CD14-positive monocyte (primary cell): Measurements from ENCODE around the gene FAM181B. TPM values are rescaled to one million over a fixed set of nuclear protein-coding genes. Genes with fewer than 3 reads are reported as not detected.
"Not testable (repeated sequence)": the region's sequence is repeated elsewhere in the genome, so short reads cannot be mapped to it uniquely, and the experiment has no call there.

ENCODE experiments used
- DNase-seq, 3 donors: peaks; one replicate each; pipeline ENCODE4 v3.0.0-alpha.2; 2011 to 2022
- H2AFZ ChIP-seq: 2 replicates; pipeline ENCODE4 v1.6.0; 2012; ENCODE audit warnings: mild to moderate bottlenecking, low read depth, low read length, inconsistent platforms; ENCODE audit not compliant: insufficient read depth, poor library complexity, severe bottlenecking
- H3K27ac ChIP-seq, 2 donors: 1 replicate in 1 of 2; 2 replicates in 1 of 2; pipeline ENCODE4 v1.5.1; 2012 to 2013; ENCODE audit warnings: low read length in 2 of 2, control low read depth in 1 of 2, inconsistent platforms in 1 of 2, low read depth in 1 of 2, mild to moderate bottlenecking in 1 of 2
- H3K27me3 ChIP-seq, 2 donors: one replicate each; pipeline versions ENCODE4 v1.6.0 to v1.6.1; 2011 to 2013; ENCODE audit warnings: low read length in 2 of 2; ENCODE audit not compliant: control insufficient read depth in 2 of 2, insufficient read depth in 2 of 2
- H3K36me3 ChIP-seq, 2 donors: replicated peaks in 1 of 2; 1 replicate in 1 of 2; 2 replicates in 1 of 2; pipeline versions ENCODE4 v1.5.1 to v1.6.1; 2012 to 2013; ENCODE audit warnings: low read length in 2 of 2, control low read depth in 1 of 2, inconsistent platforms in 1 of 2, mild to moderate bottlenecking in 1 of 2; ENCODE audit not compliant: insufficient read depth in 2 of 2, control insufficient read depth in 1 of 2
- H3K4me1 ChIP-seq, 2 donors: 1 replicate in 1 of 2; 2 replicates in 1 of 2; pipeline versions ENCODE4 v1.5.1 to v1.6.1; 2012 to 2013; ENCODE audit warnings: low read length in 2 of 2, control low read depth in 1 of 2, inconsistent platforms in 1 of 2, mild to moderate bottlenecking in 1 of 2, moderate library complexity in 1 of 2; ENCODE audit not compliant: insufficient read depth in 2 of 2, control insufficient read depth in 1 of 2
- H3K4me2 ChIP-seq: replicated peaks from 2 replicates; pipeline ENCODE3; 2012; ENCODE audit warnings: low read length, moderate library complexity, mild to moderate bottlenecking; ENCODE audit not compliant: poor library complexity, severe bottlenecking; ENCODE audit errors: extremely low read depth
- H3K4me3 ChIP-seq, 3 experiments: fragments of 200-600 bp in 1 of 3; sonication (generic) in 1 of 3; replicated peaks in 1 of 3; 1 replicate in 2 of 3; 2 replicates in 1 of 3; pipeline ENCODE4 v1.5.1; 2011 to 2013; ENCODE audit warnings: low read length in 3 of 3, mild to moderate bottlenecking in 3 of 3, control low read depth in 2 of 3, low read depth in 2 of 3, inconsistent platforms in 1 of 3, moderate library complexity in 1 of 3
- H3K79me2 ChIP-seq: 2 replicates; pipeline ENCODE4 v1.6.0; 2012; ENCODE audit warnings: mild to moderate bottlenecking, control low read depth, inconsistent platforms, low read length, moderate library complexity; ENCODE audit not compliant: insufficient read depth
- H3K9ac ChIP-seq: 2 replicates; pipeline ENCODE4 v1.6.0; 2017; ENCODE audit warnings: low read length, mild to moderate bottlenecking; ENCODE audit not compliant: insufficient read depth, poor library complexity, severe bottlenecking
- H3K9me3 ChIP-seq, 2 donors: replicated peaks in 1 of 2; 1 replicate in 1 of 2; 2 replicates in 1 of 2; pipeline versions ENCODE4 v1.5.1 to v1.6.1; 2012 to 2013; ENCODE audit warnings: low read length in 2 of 2, control low read depth in 1 of 2; ENCODE audit not compliant: control insufficient read depth in 1 of 2, insufficient read depth in 1 of 2
- H4K20me1 ChIP-seq: 2 replicates; pipeline ENCODE4 v1.6.0; 2012; ENCODE audit warnings: mild to moderate bottlenecking, low read length, control low read depth, moderate library complexity; ENCODE audit not compliant: insufficient read depth
- H3K27ac Mint-ChIP-seq, 7 donors: one replicate each; pipeline ENCODE4 v1.8.0; 2020; ENCODE audit warnings: mild to moderate bottlenecking in 7 of 7, mixed read lengths in 7 of 7, moderate library complexity in 6 of 7, inconsistent platforms in 2 of 7
- H3K27me3 Mint-ChIP-seq, 3 donors: one replicate each; pipeline ENCODE4 v1.8.0; 2021 to 2022; ENCODE audit warnings: low read depth in 3 of 3, mild to moderate bottlenecking in 3 of 3, mixed read lengths in 3 of 3, moderate library complexity in 3 of 3, inconsistent platforms in 1 of 3
- H3K36me3 Mint-ChIP-seq, 2 donors: one replicate each; pipeline ENCODE4 v1.8.0; 2020; ENCODE audit warnings: mixed read lengths in 2 of 2, inconsistent platforms in 1 of 2, mild to moderate bottlenecking in 1 of 2
- H3K4me1 Mint-ChIP-seq: one replicate; pipeline ENCODE4 v1.8.0; 2020; ENCODE audit warnings: mild to moderate bottlenecking, mixed read lengths
- H3K4me3 Mint-ChIP-seq, 2 donors: one replicate each; pipeline ENCODE4 v1.8.0; 2020; ENCODE audit warnings: mild to moderate bottlenecking in 2 of 2, mixed read lengths in 2 of 2, moderate library complexity in 1 of 2
- H3K9me3 Mint-ChIP-seq, 7 donors: one replicate each; pipeline ENCODE4 v1.8.0; 2020 to 2022; ENCODE audit warnings: mixed read lengths in 7 of 7, mild to moderate bottlenecking in 6 of 7, moderate library complexity in 6 of 7, inconsistent platforms in 2 of 7
- CTCF ChIP-seq: fragments of 200-600 bp; IDR thresholded peaks from one replicate; pipeline ENCODE4 v1.8.0; 2022; ENCODE audit warnings: antibody characterized with exemption, mild to moderate bottlenecking
- WGBS: methylation state at CpG from one replicate; pipeline ENCODE4 v1.1.5; 2013; ENCODE audit warnings: missing lambda C conversion rate; ENCODE audit not compliant: insufficient coverage; 5-methylcytosine and 5-hydroxymethylcytosine counted together
- intact Hi-C, 2 donors: fragments of 100-400 bp; cut with micrococcal nuclease; formaldehyde crosslinking; loops; one replicate each; pipeline versions ENCODE4 v1.15.0 to v1.15.1; 2023
- polyA plus RNA-seq, 3 donors: library from polyadenylated mRNA; depleted of rRNA in 1 of 3; unstranded in 2 of 3; stranded (reverse) in 1 of 3; fragments of 300-500 nt in 2 of 3; fragments of >200 nt in 1 of 3; fragmentation: Illumina TruSeq in 2 of 3; gene quantifications; 1 replicate in 2 of 3; 2 replicates in 1 of 3; pipeline ENCODE4 v1.2.3, GENCODE V29; 2012 to 2021

Gene FAM181B
- polyA plus RNA-seq, 3 donors = not detected

GRCh38 chr11:82698576-82699352, 34.9 kb downstream of the FAM181B start:
- DNase-seq = no peak
- no peaks in the 10 kb centered on the region for H3K36me3 Mint-ChIP-seq
- H3K9me3 ChIP-seq = no peaks in the 10 kb centered on the region
- WGBS = 54% methylated on average over 3 of the region's 6 CpGs
- no peak for TF ChIP-seq CTCF
- no peaks in the 10 kb centered on the region for H3K79me2 ChIP-seq
- no peaks in the 10 kb centered on the region for H3K4me1 Mint-ChIP-seq
- no peaks in the 10 kb centered on the region for H3K27me3 ChIP-seq
- peaks cover 2 to 5% (median 3%) of the 10 kb centered on the region in 3 donors for H3K27me3 Mint-ChIP-seq
- intact Hi-C loops = loop anchor here in 1 of 2 donors (5.0 kb wide), 2 partner anchors 201 to 1051 kb away; no protein-coding TSS in a partner anchor
- no peak overlapping the region for H3K4me3 ChIP-seq
- no peaks in the 10 kb centered on the region for H3K4me1 ChIP-seq
- H4K20me1 ChIP-seq = no peaks in the 10 kb centered on the region
- no peaks in the 10 kb centered on the region for H3K36me3 ChIP-seq
- no peak overlapping the region for H3K27ac ChIP-seq
- no peak overlapping the region for H2AFZ ChIP-seq
- H3K4me2 ChIP-seq = no peak overlapping the region
- peaks cover 0 to 2% (median 0%) of the 10 kb centered on the region in 7 donors for H3K9me3 Mint-ChIP-seq
- H3K4me3 Mint-ChIP-seq = no peak overlapping the region
- H3K27ac Mint-ChIP-seq = no peak overlapping the region
- no peak overlapping the region for H3K9ac ChIP-seq

GRCh38 chr11:82692981-82693380, 40.7 kb downstream of the FAM181B start:
- Histone ChIP-seq H3K27me3 (no peaks in the 10 kb centered on the region), H3K9ac (no peak overlapping the region), H3K36me3 (no peaks in the 10 kb centered on the region), H2AFZ (no peak overlapping the region), H3K4me3 (no peak overlapping the region), H3K4me2 (no peak overlapping the region), H3K4me1 (no peaks in the 10 kb centered on the region), H4K20me1 (no peaks in the 10 kb centered on the region), H3K27ac (no peak overlapping the region), H3K79me2 (no peaks in the 10 kb centered on the region), H3K9me3 (no peaks in the 10 kb centered on the region)
- Mint-ChIP-seq H3K4me1 (no peaks in the 10 kb centered on the region), H3K27ac (no peak overlapping the region), H3K4me3 (no peak overlapping the region), H3K27me3 (peaks cover 2 to 5% (median 5%) of the 10 kb centered on the region in 3 donors), H3K36me3 (no peaks in the 10 kb centered on the region), H3K9me3 (no peaks in the 10 kb centered on the region)
- TF ChIP-seq CTCF = no peak
- DNase-seq = no peak
- intact Hi-C loops = no loop called here

GRCh38 chr11:82689347-82689746, 44.3 kb downstream of the FAM181B start:
- H3K4me3 ChIP-seq, H3K79me2 ChIP-seq, H3K4me1 ChIP-seq, H3K9me3 Mint-ChIP-seq, H3K4me3 Mint-ChIP-seq, H4K20me1 ChIP-seq, H3K9ac ChIP-seq, H3K27me3 ChIP-seq, intact Hi-C loops, H2AFZ ChIP-seq, H3K9me3 ChIP-seq, H3K4me2 ChIP-seq, H3K4me1 Mint-ChIP-seq, H3K36me3 ChIP-seq, H3K27ac ChIP-seq, DNase-seq, H3K36me3 Mint-ChIP-seq, H3K27ac Mint-ChIP-seq, H3K27me3 Mint-ChIP-seq: not testable (repeated sequence)
- 100% methylated on average over 8 of the region's 23 CpGs for WGBS
